KMS-11 (cell line): Measurements from ENCODE around the gene LSM10.

Source experiments
- H2AFZ ChIP-seq: fragments of 200-600 bp; sonication (generic); 2 replicates; pipeline ENCODE4 v1.6.1; 2016; ENCODE audit warnings: antibody characterized with exemption, mixed run types, low read depth
- H3K27ac ChIP-seq: fragments of 200-600 bp; sonication (generic); 2 replicates; pipeline ENCODE4 v1.6.1; 2016; ENCODE audit warnings: mild to moderate bottlenecking, mixed run types
- H3K27me3 ChIP-seq: fragments of 200-600 bp; sonication (generic); 2 replicates; pipeline ENCODE4 v1.6.1; 2017; ENCODE audit warnings: mild to moderate bottlenecking, low read depth, mixed run types, moderate library complexity; ENCODE audit not compliant: insufficient read depth
- H3K36me3 ChIP-seq: fragments of 200-600 bp; sonication (generic); 2 replicates; pipeline ENCODE4 v1.6.1; 2017; ENCODE audit warnings: mild to moderate bottlenecking, mixed run types; ENCODE audit not compliant: insufficient read depth
- H3K4me1 ChIP-seq: fragments of 200-600 bp; sonication (generic); 2 replicates; pipeline ENCODE4 v1.6.1; 2016; ENCODE audit warnings: mild to moderate bottlenecking, low read depth, mixed run types; ENCODE audit not compliant: poor library complexity, severe bottlenecking
- H3K4me2 ChIP-seq: fragments of 200-600 bp; sonication (generic); 2 replicates; pipeline ENCODE4 v1.7.0; 2016; ENCODE audit warnings: mild to moderate bottlenecking, mixed run types
- H3K4me3 ChIP-seq: fragments of 200-600 bp; sonication (generic); IDR thresholded peaks from 2 replicates; pipeline ENCODE4 v1.6.1; 2017; ENCODE audit warnings: low read depth, low read length, mixed read lengths; ENCODE audit not compliant: insufficient read depth
- H3K79me2 ChIP-seq: fragments of 200-600 bp; sonication (generic); 2 replicates; pipeline ENCODE4 v1.6.1; 2016; ENCODE audit warnings: low read depth, mixed run types; ENCODE audit not compliant: insufficient read depth
- H3K9ac ChIP-seq: fragments of 200-600 bp; sonication (generic); 2 replicates; pipeline ENCODE4 v1.6.1; 2016; ENCODE audit warnings: mild to moderate bottlenecking, mixed run types
- H4K20me1 ChIP-seq: fragments of 200-600 bp; sonication (generic); 2 replicates; pipeline ENCODE4 v1.6.1; 2016; ENCODE audit warnings: mild to moderate bottlenecking, mixed run types; ENCODE audit not compliant: insufficient read depth
- CTCF ChIP-seq: fragments of 200-600 bp; sonication (generic); conservative IDR thresholded peaks from 2 replicates; pipeline ENCODE4 v1.6.1; 2017; ENCODE audit warnings: low read depth, mild to moderate bottlenecking, antibody characterized with exemption, low read length, moderate library complexity, mixed read lengths

The LSM10 gene

GRCh38 chr1:36443297-36443696 lies 45.6 kb upstream of the LSM10 start:
- no peaks in the 10 kb centered on the region for H3K4me1 ChIP-seq
- H3K4me3 ChIP-seq = no peak overlapping the region
- H3K4me2 ChIP-seq = no peak overlapping the region
- no peak overlapping the region for H3K27ac ChIP-seq
- no peaks in the 10 kb centered on the region for H3K79me2 ChIP-seq
- no peak for TF ChIP-seq CTCF
- no peaks in the 10 kb centered on the region for H4K20me1 ChIP-seq
- H2AFZ ChIP-seq = no peak overlapping the region
- H3K27me3 ChIP-seq = no peaks in the 10 kb centered on the region
- H3K36me3 ChIP-seq = no peaks in the 10 kb centered on the region
- no peak overlapping the region for H3K9ac ChIP-seq

GRCh38 chr1:36442337-36442736 lies 44.6 kb upstream of the LSM10 start:
- Histone ChIP-seq H3K27me3 (no peaks in the 10 kb centered on the region), H3K4me2 (no peak overlapping the region), H3K4me3 (no peak overlapping the region), H4K20me1 (no peaks in the 10 kb centered on the region), H3K79me2 (no peaks in the 10 kb centered on the region), H3K27ac (no peak overlapping the region), H3K9ac (no peak overlapping the region), H3K36me3 (no peaks in the 10 kb centered on the region), H3K4me1 (peaks cover 1% of the 10 kb centered on the region), H2AFZ (no peak overlapping the region)
- TF ChIP-seq CTCF = no peak

- Histone ChIP-seq H3K4me1 (peaks cover 11% of the 10 kb centered on the region), H3K4me2 (no peak overlapping the region), H3K79me2 (no peaks in the 10 kb centered on the region), H4K20me1 (no peaks in the 10 kb centered on the region), H3K36me3 (no peaks in the 10 kb centered on the region), H3K27me3 (no peaks in the 10 kb centered on the region), H3K4me3 (no peak overlapping the region), H3K27ac (no peak overlapping the region), H3K9ac (no peak overlapping the region), H2AFZ (no peak overlapping the region)
- TF ChIP-seq CTCF = no peak
These were observed 42.9 kb upstream of the LSM10 start for GRCh38 chr1:36440646-36441045.

- no peak overlapping the region for H3K4me2 ChIP-seq
- no peaks in the 10 kb centered on the region for H4K20me1 ChIP-seq
- no peaks in the 10 kb centered on the region for H3K79me2 ChIP-seq
- H3K4me3 ChIP-seq = no peak overlapping the region
- H3K27ac ChIP-seq = no peak overlapping the region
- H3K4me1 ChIP-seq = peaks cover 11% of the 10 kb centered on the region
- no peaks in the 10 kb centered on the region for H3K36me3 ChIP-seq
- no peak overlapping the region for H2AFZ ChIP-seq
- no peaks in the 10 kb centered on the region for H3K27me3 ChIP-seq
- H3K9ac ChIP-seq = no peak overlapping the region
- TF ChIP-seq CTCF = no peak
These were observed 42.3 kb upstream of the LSM10 start for GRCh38 chr1:36440044-36440443.

- no peak for TF ChIP-seq CTCF
- H3K27ac ChIP-seq = no peak overlapping the region
- no peak overlapping the region for H3K4me3 ChIP-seq
- no peaks in the 10 kb centered on the region for H3K79me2 ChIP-seq
- H2AFZ ChIP-seq = no peak overlapping the region
- H3K4me2 ChIP-seq = no peak overlapping the region
- peaks cover 11% of the 10 kb centered on the region for H3K4me1 ChIP-seq
- H3K9ac ChIP-seq = no peak overlapping the region
- no peaks in the 10 kb centered on the region for H3K36me3 ChIP-seq
- no peaks in the 10 kb centered on the region for H4K20me1 ChIP-seq
- no peaks in the 10 kb centered on the region for H3K27me3 ChIP-seq
These were observed 41.0 kb upstream of the LSM10 start for GRCh38 chr1:36438715-36439114.
